GM19397 (cell line): ENCODE data around the gene CALML5.

ENCODE experiments used
- ATAC-seq: cut with Tn5 transposase; IDR thresholded peaks from one replicate; pipeline ENCODE4 v1.9.1; 2021; ENCODE audit warnings: mild to moderate bottlenecking, moderate library complexity; ENCODE audit not compliant: unreplicated experiment

The CALML5 gene

GRCh38 chr10:5533098-5533731 lies 33.8 kb upstream of the CALML5 start:
- no peak for ATAC-seq

DNA sequence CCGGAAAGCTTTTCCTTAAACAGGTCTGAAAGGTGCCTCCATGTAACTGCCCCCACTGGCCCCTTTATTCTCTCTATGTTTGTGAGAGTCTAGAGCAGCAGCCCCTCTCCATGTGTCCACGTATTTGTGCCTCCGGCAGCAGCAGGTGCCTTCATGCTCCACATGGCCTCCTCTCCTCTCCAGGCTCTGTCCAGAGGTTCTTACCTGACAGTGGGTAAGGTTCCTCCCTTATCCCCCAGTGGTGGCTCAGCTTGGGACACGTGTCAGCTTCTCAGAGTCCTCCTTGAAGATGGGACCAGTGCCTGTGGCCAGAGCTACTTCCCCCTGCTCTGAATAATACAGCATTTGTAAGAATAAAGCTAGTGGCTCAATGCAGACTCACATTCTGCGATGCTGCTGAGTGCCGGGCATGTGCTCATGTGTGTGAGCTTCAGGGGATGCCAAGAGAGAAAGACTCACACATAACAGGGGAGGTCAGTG lies 33.3 kb upstream of the CALML5 start:
- ATAC-seq: no peak

GRCh38 chr10:5532307-5532605 lies 32.9 kb upstream of the CALML5 start:
- no peak for ATAC-seq

DNA sequence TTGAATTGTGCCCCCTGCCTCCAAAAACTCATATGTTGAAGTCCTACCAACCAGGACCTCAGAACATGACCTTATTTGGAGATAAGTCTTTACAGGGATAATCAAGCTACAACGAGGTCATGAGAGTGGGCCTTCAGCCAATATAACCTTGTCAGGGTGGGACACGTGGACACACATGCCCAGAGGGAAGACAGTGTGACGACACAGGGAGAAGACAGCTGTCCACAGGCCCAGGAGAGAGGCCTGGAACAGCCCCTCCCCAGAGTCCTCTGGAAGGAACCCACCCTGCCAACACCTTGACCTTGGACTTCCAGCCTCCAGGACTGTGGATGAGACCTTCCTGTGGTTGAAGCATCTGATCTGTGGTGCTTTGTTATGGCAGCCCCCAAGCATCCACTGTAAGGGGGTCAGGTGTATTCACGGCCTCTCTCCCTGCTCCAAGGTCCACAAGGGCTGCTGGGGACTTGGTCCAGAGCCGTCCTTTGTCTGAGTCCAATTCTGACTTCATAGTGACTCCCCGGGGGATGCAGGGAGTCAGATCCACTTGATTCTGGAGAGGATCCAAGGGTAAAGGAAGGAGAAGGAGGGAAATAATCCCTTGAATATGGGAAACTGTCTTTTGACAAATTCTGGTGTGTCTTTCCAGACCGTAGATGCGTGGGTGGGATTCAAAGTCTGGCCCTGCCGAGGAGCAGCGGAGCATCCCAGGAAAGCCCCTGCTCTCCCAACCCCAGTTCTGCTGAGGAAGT lies 32.4 kb upstream of the CALML5 start:
- no peak for ATAC-seq

- no peak for ATAC-seq
Observed at GRCh38 chr10:5530846-5531557, 31.6 kb upstream of the CALML5 start.

DNA sequence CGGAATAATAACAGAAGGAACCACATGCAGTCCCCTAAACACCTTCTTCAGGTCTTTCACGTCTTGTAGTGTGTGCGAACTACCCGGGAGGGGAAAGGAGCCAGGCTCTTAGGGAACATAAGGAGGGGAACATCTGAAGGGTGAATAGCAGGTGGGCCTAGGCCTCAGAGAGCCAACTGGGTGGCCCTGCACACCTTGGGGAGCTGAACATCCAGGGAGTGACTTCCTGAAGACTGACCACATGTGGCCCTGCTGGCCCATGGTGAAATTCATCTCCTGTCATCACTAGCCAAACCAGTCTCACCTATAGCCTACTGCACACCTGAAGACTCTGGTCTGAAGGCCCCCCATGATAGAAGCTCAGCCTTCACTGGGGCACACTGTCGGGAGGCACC lies 31.0 kb upstream of the CALML5 start:
- ATAC-seq: no peak

DNA sequence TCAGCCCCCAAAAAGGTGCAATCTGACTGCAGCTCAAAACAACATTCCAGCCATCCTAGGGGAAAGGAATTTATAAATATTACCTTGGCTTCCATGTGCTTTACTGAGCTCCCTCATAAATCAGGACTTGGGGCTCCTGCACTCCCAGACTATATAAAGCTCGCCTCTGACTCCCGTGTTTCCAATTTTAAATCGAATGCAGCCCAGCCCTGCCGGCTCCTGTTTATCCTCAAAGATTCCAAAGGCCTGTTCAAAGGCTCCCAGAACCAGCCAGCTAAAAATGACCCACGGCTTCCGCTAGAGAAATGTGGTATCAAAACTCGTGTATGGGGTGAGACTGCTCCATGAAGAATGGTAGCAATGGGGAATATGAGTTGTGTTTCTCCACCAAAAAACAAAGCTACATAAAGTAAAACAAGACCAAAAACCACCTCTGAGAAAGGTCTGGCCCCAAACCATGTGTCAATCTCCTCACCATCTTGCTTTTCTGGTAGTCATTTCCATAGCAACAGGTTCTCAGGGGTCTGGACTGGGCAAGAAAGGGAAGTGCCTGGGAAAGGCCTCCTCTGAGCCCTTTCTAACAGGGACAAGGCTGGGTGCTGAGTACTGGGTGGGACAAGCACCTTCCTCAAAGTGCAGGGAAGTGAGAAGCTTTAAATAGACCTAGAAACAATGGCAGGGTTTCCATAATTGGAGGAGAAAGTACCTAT lies 30.5 kb upstream of the CALML5 start:
- ATAC-seq: no peak

GRCh38 chr10:5528989-5529701 lies 29.8 kb upstream of the CALML5 start:
- ATAC-seq: no peak

- no peak for ATAC-seq
Observed at GRCh38 chr10:5527332-5528200, 28.2 kb upstream of the CALML5 start.

DNA sequence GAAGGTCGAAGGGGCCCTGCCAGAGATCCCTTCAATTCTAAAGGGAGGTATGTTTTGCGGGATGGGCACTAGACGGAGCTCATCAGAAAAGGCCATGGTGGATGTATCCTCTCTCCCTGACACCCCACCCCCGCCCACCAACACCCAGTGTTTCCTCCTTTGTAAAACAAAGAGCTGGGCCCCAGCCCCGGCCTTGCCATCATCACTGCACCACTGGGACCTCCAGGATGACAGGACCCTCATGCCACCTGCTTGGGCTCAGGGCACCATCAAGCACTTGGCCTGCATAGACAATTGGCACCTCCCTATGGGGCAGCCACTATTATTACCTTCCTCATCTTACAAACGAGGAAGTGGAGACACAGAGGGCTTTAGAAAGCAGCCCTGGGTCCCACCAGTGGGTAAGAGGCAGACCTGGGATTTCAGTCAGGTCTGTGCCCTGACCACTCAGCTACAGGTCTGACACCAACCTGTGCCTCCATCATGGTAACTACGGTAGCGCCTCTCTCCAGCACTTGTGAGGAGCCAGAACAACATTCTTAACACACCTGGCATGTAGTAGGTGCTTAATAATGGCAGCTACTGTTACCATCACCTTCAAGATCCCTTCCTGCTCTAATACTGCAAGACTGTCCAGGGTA lies 27.4 kb upstream of the CALML5 start:
- ATAC-seq: no peak

DNA sequence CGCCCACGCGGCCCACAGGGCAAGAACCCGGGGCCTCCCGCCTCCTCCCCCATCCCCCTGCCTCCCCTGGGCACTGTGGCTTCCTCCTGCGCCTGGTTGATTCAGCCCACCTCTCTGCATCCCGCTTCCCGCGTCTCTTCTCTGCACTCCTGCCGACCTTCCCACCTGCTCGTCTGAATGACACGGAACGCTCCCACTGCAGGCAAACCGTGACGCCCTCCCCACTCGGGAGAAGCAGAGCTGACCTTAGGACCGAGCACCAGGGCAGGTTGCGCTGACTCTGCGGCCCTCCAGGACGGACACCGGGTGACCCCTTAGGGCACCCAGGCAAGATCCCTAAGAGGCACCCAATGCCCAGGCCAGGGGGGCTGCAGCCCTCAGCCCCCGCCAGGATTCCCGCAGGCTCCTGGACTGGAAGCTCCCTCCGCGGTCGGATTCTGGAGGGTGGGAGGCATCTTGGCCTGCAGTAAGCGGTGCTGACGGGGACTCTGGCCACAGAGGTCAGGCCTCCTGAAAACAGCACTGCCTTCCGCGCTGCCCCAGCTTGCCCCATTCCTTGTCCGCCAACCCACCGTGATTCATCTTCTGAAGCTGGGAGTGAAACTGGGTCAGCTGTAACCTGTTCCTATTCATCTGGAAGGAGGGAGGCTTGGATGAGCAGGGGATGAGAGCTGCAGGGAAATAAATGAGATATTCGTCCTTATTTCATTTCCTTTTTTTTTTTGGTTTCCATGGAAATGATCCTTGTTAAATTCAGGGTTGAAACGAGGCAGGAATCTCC lies 26.4 kb upstream of the CALML5 start:
- no peak for ATAC-seq

- no peak for ATAC-seq
Observed at GRCh38 chr10:5524641-5525560, 25.5 kb upstream of the CALML5 start, which contains the start of gene CALML3. Gene CALML3 (plus strand): TSS chr10:5524961. CDS start chr10:5525086, 125 bp downstream.

GRCh38 chr10:5523796-5524574 lies 24.6 kb upstream of the CALML5 start:
- no peak for ATAC-seq

GRCh38 chr10:5522913-5523560 lies 23.7 kb upstream of the CALML5 start:
- no peak for ATAC-seq

GRCh38 chr10:5519054-5519453 lies 19.7 kb upstream of the CALML5 start:
- ATAC-seq: no peak

GRCh38 chr10:5518143-5518542 lies 18.8 kb upstream of the CALML5 start:
- no peak for ATAC-seq
